ENCODE data around the gene MYO18B. TPM values are rescaled to one million over a fixed set of nuclear protein-coding genes. Genes with fewer than 3 reads are reported as not detected.

MYO18B gene
- total and polyA plus RNA-seq, 2 donors (not counting 1 experiment from before 2014, with no cell fraction given) = 0.15 TPM; not detected in 1

- no peaks in the 10 kb centered on the region for H3K9me3 Mint-ChIP-seq (ENCODE audit: insufficient read depth)
- Histone ChIP-seq H3K4me3 (ENCODE audit: control extremely low read depth in 1 of 5, extremely low read depth in 1 of 5, insufficient read depth in 1 of 5, low read depth in 2 of 5, low read length in 4 of 5) (no peak overlapping the region), H3K4me2 (replicated peaks; ENCODE audit: low read depth, low read length, poor library complexity, severe bottlenecking) (no peak overlapping the region), H2AFZ (ENCODE audit: insufficient read depth, low read depth, low read length, poor library complexity, severe bottlenecking) (no peak overlapping the region), H3K27ac (ENCODE audit: low read length in 2 of 2) (no peak overlapping the region), H3K36me3 (replicated peaks in 1 of 2; ENCODE audit: control extremely low read depth in 1 of 2, control insufficient read depth in 1 of 2, extremely low read depth in 1 of 2, insufficient read depth in 2 of 2, low read length in 1 of 2) (no peaks in the 10 kb centered on the region), H3K79me2 (ENCODE audit: control insufficient read depth, insufficient read depth, low read length) (no peaks in the 10 kb centered on the region), H3K9me3 (ENCODE audit: control extremely low read depth in 1 of 3, control insufficient read depth in 2 of 3, insufficient read depth in 1 of 3, low read length in 2 of 3) (peaks cover 0 to 3% (median 0%) of the 10 kb centered on the region in 3 donors), H3K4me1 (ENCODE audit: control insufficient read depth in 2 of 2, insufficient read depth in 2 of 2, low read length in 2 of 2) (no peaks in the 10 kb centered on the region), H3K27me3 (replicated peaks in 1 of 4; ENCODE audit: control extremely low read depth in 1 of 4, control insufficient read depth in 3 of 4, insufficient read depth in 4 of 4, low read length in 3 of 4) (peaks cover 0 to 3% (median 0%) of the 10 kb centered on the region in 4 experiments), H3K9ac (ENCODE audit: low read length) (no peak overlapping the region), H4K20me1 (ENCODE audit: control insufficient read depth, insufficient read depth, low read length, poor library complexity, severe bottlenecking) (no peaks in the 10 kb centered on the region)
- WGBS (ENCODE audit: insufficient coverage) = 67% methylated on average over 3 of the region's 5 CpGs
- intact Hi-C loops (cut with micrococcal nuclease) = no loop called here
- H3K4me1 Mint-ChIP-seq = no peaks in the 10 kb centered on the region
- ATAC-seq (ENCODE audit: low read depth) (no peak), DNase-seq (no peak)
- peaks cover 50% of the 10 kb centered on the region for H3K27me3 Mint-ChIP-seq
- no peak overlapping the region for H3K27ac Mint-ChIP-seq
- no peak overlapping the region for H3K4me3 Mint-ChIP-seq
- TF ChIP-seq EZH2 (IDR thresholded peaks at IDR 0.05; ENCODE audit: borderline replicate concordance, insufficient read depth, low read depth, low read length, poor library complexity, severe bottlenecking) (no peak), CTCF (IDR thresholded peaks at IDR 0.05) (peak; percentile 29)
- CTCF ChIA-PET = no interaction called here
- POLR2A ChIA-PET = no interaction called here
Measured at GRCh38 chr22:25817092-25817943, 75.3 kb downstream of the MYO18B start.

GRCh38 chr22:25818541-25818940 is 76.6 kb downstream of the MYO18B start:
- no peak overlapping the region for H3K27ac ChIP-seq (ENCODE audit: low read length in 2 of 2)
- H3K4me3 Mint-ChIP-seq = no peak overlapping the region
- peaks cover 0 to 5% (median 0%) of the 10 kb centered on the region in 3 donors for H3K9me3 ChIP-seq (ENCODE audit: control extremely low read depth in 1 of 3, control insufficient read depth in 2 of 3, insufficient read depth in 1 of 3, low read length in 2 of 3)
- H3K36me3 ChIP-seq (replicated peaks in 1 of 2; ENCODE audit: control extremely low read depth in 1 of 2, control insufficient read depth in 1 of 2, extremely low read depth in 1 of 2, insufficient read depth in 2 of 2, low read length in 1 of 2) = no peaks in the 10 kb centered on the region
- ChIA-PET CTCF (interaction anchor here (1.3 kb wide), 1 partner anchor 45 kb away, joined by 5 read pairs; no protein-coding TSS in a partner anchor), POLR2A (no interaction called here)
- H3K4me2 ChIP-seq (replicated peaks; ENCODE audit: low read depth, low read length, poor library complexity, severe bottlenecking) = no peak overlapping the region
- H3K27me3 Mint-ChIP-seq = peaks cover 58% of the 10 kb centered on the region
- no peaks in the 10 kb centered on the region for H3K4me1 Mint-ChIP-seq
- no peaks in the 10 kb centered on the region for H3K79me2 ChIP-seq (ENCODE audit: control insufficient read depth, insufficient read depth, low read length)
- no peak for TF ChIP-seq EZH2 (IDR thresholded peaks at IDR 0.05; ENCODE audit: borderline replicate concordance, insufficient read depth, low read depth, low read length, poor library complexity, severe bottlenecking)
- no peak for TF ChIP-seq CTCF (IDR thresholded peaks at IDR 0.05)
- 90% methylated on average over 3 of the region's 4 CpGs for WGBS (ENCODE audit: insufficient coverage)
- no peak overlapping the region for H3K27ac Mint-ChIP-seq
- intact Hi-C loops (cut with micrococcal nuclease) = no loop called here
- no peak overlapping the region for H2AFZ ChIP-seq (ENCODE audit: insufficient read depth, low read depth, low read length, poor library complexity, severe bottlenecking)
- no peak overlapping the region for H3K4me3 ChIP-seq (ENCODE audit: control extremely low read depth in 1 of 5, extremely low read depth in 1 of 5, insufficient read depth in 1 of 5, low read depth in 2 of 5, low read length in 4 of 5)
- ATAC-seq (ENCODE audit: low read depth) = no peak
- DNase-seq = no peak
- no peaks in the 10 kb centered on the region for H3K4me1 ChIP-seq (ENCODE audit: control insufficient read depth in 2 of 2, insufficient read depth in 2 of 2, low read length in 2 of 2)
- no peaks in the 10 kb centered on the region for H4K20me1 ChIP-seq (ENCODE audit: control insufficient read depth, insufficient read depth, low read length, poor library complexity, severe bottlenecking)
- no peak overlapping the region for H3K9ac ChIP-seq (ENCODE audit: low read length)
- H3K9me3 Mint-ChIP-seq (ENCODE audit: insufficient read depth) = no peaks in the 10 kb centered on the region
- peaks cover 0 to 3% (median 0%) of the 10 kb centered on the region in 4 experiments for H3K27me3 ChIP-seq (replicated peaks in 1 of 4; ENCODE audit: control extremely low read depth in 1 of 4, control insufficient read depth in 3 of 4, insufficient read depth in 4 of 4, low read length in 3 of 4)
